Measurements from ENCODE around the gene PSTPIP1. TPM values are rescaled to one million over a fixed set of nuclear protein-coding genes. Genes with fewer than 3 reads are reported as not detected.

The PSTPIP1 gene
- total and polyA plus RNA-seq, 2 donors (not counting 1 experiment from before 2014, with no cell fraction given) = 0.56 to 1.5 TPM

- Histone ChIP-seq H3K27me3 (ENCODE audit: control insufficient read depth, insufficient read depth, low read length) (no peaks in the 10 kb centered on the region), H3K9ac (ENCODE audit: insufficient read depth, low read length) (no peak overlapping the region), H3K27ac (ENCODE audit: insufficient read depth, low read length) (no peak overlapping the region), H3K79me2 (ENCODE audit: control insufficient read depth, insufficient read depth, low read length) (peaks cover 15% of the 10 kb centered on the region), H2AFZ (ENCODE audit: low read length) (no peak overlapping the region), H3K4me3 (replicated peaks in 1 of 4; ENCODE audit: control extremely low read depth in 1 of 4, insufficient read depth in 1 of 4, low read depth in 3 of 4, low read length in 4 of 4) (no peak overlapping the region), H3K36me3 (ENCODE audit: control insufficient read depth, insufficient read depth, low read length) (no peaks in the 10 kb centered on the region), H4K20me1 (ENCODE audit: control insufficient read depth, extremely low read depth, insufficient read depth, low read length) (no peaks in the 10 kb centered on the region), H3K4me2 (ENCODE audit: extremely low read depth, insufficient read depth, low read length) (no peak overlapping the region), H3K4me1 (ENCODE audit: control insufficient read depth, extremely low read depth, insufficient read depth, low read length) (peaks cover 3% of the 10 kb centered on the region), H3K9me3 (ENCODE audit: control insufficient read depth, insufficient read depth, low read depth, low read length) (no peaks in the 10 kb centered on the region)
- TF ChIP-seq, protein P1, sequence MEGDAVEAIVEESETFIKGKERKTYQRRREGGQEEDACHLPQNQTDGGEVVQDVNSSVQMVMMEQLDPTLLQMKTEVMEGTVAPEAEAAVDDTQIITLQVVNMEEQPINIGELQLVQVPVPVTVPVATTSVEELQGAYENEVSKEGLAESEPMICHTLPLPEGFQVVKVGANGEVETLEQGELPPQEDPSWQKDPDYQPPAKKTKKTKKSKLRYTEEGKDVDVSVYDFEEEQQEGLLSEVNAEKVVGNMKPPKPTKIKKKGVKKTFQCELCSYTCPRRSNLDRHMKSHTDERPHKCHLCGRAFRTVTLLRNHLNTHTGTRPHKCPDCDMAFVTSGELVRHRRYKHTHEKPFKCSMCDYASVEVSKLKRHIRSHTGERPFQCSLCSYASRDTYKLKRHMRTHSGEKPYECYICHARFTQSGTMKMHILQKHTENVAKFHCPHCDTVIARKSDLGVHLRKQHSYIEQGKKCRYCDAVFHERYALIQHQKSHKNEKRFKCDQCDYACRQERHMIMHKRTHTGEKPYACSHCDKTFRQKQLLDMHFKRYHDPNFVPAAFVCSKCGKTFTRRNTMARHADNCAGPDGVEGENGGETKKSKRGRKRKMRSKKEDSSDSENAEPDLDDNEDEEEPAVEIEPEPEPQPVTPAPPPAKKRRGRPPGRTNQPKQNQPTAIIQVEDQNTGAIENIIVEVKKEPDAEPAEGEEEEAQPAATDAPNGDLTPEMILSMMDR (conservative IDR thresholded peaks at IDR 0.05 in 1 of 2, IDR thresholded peaks at IDR 0.05 in 1 of 2; ENCODE audit: low read depth in 1 of 2, low read length in 2 of 2) = no peak
- no peak for TF ChIP-seq EZH2 (IDR thresholded peaks at IDR 0.05; ENCODE audit: low read length, missing control alignments)
- DNase-seq (ENCODE audit: low read depth in 2 of 2) = no peak
Observed at GRCh38 chr15:77058468-77058867, 63.5 kb downstream of the PSTPIP1 start.

GRCh38 chr15:77059786-77060361 is 64.9 kb downstream of the PSTPIP1 start:
- DNase-seq (ENCODE audit: low read depth in 2 of 2) = peak in 1 of 2 donors; percentile 44
- peak overlapping the region; percentile 59 for H3K4me2 ChIP-seq (ENCODE audit: extremely low read depth, insufficient read depth, low read length)
- H2AFZ ChIP-seq (ENCODE audit: low read length) = no peak overlapping the region
- H3K27me3 ChIP-seq (ENCODE audit: control insufficient read depth, insufficient read depth, low read length) = no peaks in the 10 kb centered on the region
- H3K79me2 ChIP-seq (ENCODE audit: control insufficient read depth, insufficient read depth, low read length) = peaks cover 25% of the 10 kb centered on the region
- TF ChIP-seq, protein P1 (conservative IDR thresholded peaks at IDR 0.05 in 1 of 2, IDR thresholded peaks at IDR 0.05 in 1 of 2; ENCODE audit: low read depth in 1 of 2, low read length in 2 of 2) = no peak
- TF ChIP-seq EZH2 (IDR thresholded peaks at IDR 0.05; ENCODE audit: low read length, missing control alignments) = no peak
- no peak overlapping the region for H3K9ac ChIP-seq (ENCODE audit: insufficient read depth, low read length)
- no peaks in the 10 kb centered on the region for H4K20me1 ChIP-seq (ENCODE audit: control insufficient read depth, extremely low read depth, insufficient read depth, low read length)
- peak overlapping the region in 1 of 4 experiments; percentile 9 for H3K4me3 ChIP-seq (replicated peaks in 1 of 4; ENCODE audit: control extremely low read depth in 1 of 4, insufficient read depth in 1 of 4, low read depth in 3 of 4, low read length in 4 of 4)
- H3K27ac ChIP-seq (ENCODE audit: insufficient read depth, low read length) = no peak overlapping the region
- no peaks in the 10 kb centered on the region for H3K9me3 ChIP-seq (ENCODE audit: control insufficient read depth, insufficient read depth, low read depth, low read length)
- H3K4me1 ChIP-seq (ENCODE audit: control insufficient read depth, extremely low read depth, insufficient read depth, low read length) = peaks cover 8% of the 10 kb centered on the region
- no peaks in the 10 kb centered on the region for H3K36me3 ChIP-seq (ENCODE audit: control insufficient read depth, insufficient read depth, low read length)

- no peak for TF ChIP-seq EZH2 (IDR thresholded peaks at IDR 0.05; ENCODE audit: low read length, missing control alignments)
- TF ChIP-seq, protein P1 (conservative IDR thresholded peaks at IDR 0.05 in 1 of 2, IDR thresholded peaks at IDR 0.05 in 1 of 2; ENCODE audit: low read depth in 1 of 2, low read length in 2 of 2) = no peak
Observed at GRCh38 chr15:77060546-77060945, 65.6 kb downstream of the PSTPIP1 start.

More at GRCh38 chr15:77060546-77060945, 65.6 kb downstream of the PSTPIP1 start:
- no peak overlapping the region for H3K27ac ChIP-seq (ENCODE audit: insufficient read depth, low read length)
- no peak overlapping the region for H3K9ac ChIP-seq (ENCODE audit: insufficient read depth, low read length)
- H3K27me3 ChIP-seq (ENCODE audit: control insufficient read depth, insufficient read depth, low read length) = no peaks in the 10 kb centered on the region
- peak; percentile 59 to 79 for DNase-seq (ENCODE audit: low read depth in 2 of 2)
- H4K20me1 ChIP-seq (ENCODE audit: control insufficient read depth, extremely low read depth, insufficient read depth, low read length) = no peaks in the 10 kb centered on the region
- H2AFZ ChIP-seq (ENCODE audit: low read length) = no peak overlapping the region
- H3K36me3 ChIP-seq (ENCODE audit: control insufficient read depth, insufficient read depth, low read length) = no peaks in the 10 kb centered on the region
- H3K79me2 ChIP-seq (ENCODE audit: control insufficient read depth, insufficient read depth, low read length) = peaks cover 28% of the 10 kb centered on the region
- peaks cover 8% of the 10 kb centered on the region for H3K4me1 ChIP-seq (ENCODE audit: control insufficient read depth, extremely low read depth, insufficient read depth, low read length)
- peak overlapping the region in 2 of 4 experiments; percentile 4 to 15 for H3K4me3 ChIP-seq (replicated peaks in 1 of 4; ENCODE audit: control extremely low read depth in 1 of 4, insufficient read depth in 1 of 4, low read depth in 3 of 4, low read length in 4 of 4)
- H3K4me2 ChIP-seq (ENCODE audit: extremely low read depth, insufficient read depth, low read length) = peak overlapping the region; percentile 59
- H3K9me3 ChIP-seq (ENCODE audit: control insufficient read depth, insufficient read depth, low read depth, low read length) = no peaks in the 10 kb centered on the region
